Activated CD8-positive, alpha-beta memory T cell treated with anti-CD3 and anti-CD28 coated beads, Interleukin-2, amount 50 U/mL, for 4 hours (primary cell): Measurements from ENCODE around the gene CERK.
"Not testable (repeated sequence)": the region's sequence is repeated elsewhere in the genome, so short reads cannot be mapped to it uniquely, and the experiment has no call there.

ENCODE experiments used
- DNase-seq: peaks from one replicate; pipeline ENCODE4 v3.0.0-alpha.2; 2020

CERK gene

DNA sequence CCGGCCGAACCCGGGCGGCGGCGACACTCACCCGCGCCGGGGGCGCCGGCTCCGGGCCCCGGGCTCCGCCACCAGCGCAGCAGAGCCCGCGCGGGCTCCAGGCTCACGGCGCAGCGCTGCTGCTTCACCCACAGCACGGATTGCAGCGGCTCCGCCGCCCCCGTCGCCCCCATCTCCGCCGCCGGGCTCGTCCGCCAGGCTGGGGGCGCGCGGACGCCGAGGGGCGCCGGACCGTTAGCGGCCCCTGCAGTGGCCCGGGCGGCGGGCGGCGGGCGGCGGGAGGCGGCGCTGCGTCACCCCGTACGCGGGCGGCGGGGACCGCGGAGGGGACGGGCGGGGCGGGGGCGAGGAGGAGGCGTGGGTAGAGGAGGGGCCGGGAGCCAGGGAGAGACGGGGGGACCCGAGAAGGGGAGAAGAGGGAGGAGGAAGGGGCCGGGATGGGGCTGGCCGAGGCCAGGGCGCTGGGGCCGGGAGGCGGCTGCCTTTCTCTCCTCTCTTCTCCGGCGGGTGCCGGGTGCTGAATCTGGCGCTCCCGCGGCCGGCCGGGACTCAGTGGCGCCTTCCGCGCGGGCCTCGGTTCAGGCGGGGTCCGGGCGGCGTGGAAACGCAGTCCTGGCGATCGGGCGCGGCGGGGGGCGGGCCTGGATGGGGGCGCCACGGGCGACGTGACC lies at the start of gene CERK:
Gene CERK (minus strand): TSS at position 277 of the 671 bp plus-strand sequence. CDS start 104 bp downstream, at position 173.
- DNase-seq: peak; percentile 76

DNA sequence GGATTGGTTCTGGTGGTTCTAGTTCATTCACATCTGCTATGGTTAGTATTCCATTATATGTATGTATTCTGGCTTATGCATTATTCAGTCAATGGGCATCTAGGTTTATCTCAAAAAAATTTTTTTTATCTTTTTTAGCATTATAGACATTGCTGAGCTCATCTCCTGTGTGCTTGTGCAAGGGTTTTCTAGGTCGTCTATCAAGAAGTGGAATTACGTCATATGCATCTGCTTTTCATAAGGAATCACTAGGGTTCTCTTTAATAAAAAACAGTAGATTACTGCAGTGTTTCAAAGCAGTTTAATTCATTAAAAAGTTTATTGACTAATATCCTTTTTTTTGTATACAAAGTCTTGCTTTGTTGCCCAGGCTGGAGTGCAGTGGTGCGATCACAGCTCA lies 45.7 kb upstream of the CERK start:
- no peak for DNase-seq

- DNase-seq: not testable (repeated sequence)
These were observed 44.1 kb upstream of the CERK start for GRCh38 chr22:46782200-46782599.

DNA sequence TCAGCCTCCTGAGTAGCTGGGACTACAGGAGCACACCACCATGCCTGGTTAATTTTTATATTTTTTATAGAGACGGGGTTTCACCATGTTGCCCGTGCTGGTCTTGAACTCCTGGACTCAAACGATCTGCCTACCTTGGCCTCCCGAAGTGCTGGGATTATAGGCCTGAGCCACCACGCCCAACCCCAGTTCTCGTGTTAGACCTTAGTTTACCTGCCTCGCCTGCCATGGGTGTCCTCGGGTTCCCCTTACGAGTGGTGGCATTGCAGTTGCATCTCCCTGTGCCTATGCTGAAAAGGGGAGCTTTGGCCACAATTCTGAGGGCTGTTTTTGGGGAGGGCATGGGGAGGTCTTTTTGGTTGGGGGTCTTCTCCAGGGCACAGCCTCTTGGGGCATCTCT lies 43.2 kb upstream of the CERK start:
- no peak for DNase-seq

GRCh38 chr22:46780453-46780852 lies 42.4 kb upstream of the CERK start:
- DNase-seq: no peak

DNA sequence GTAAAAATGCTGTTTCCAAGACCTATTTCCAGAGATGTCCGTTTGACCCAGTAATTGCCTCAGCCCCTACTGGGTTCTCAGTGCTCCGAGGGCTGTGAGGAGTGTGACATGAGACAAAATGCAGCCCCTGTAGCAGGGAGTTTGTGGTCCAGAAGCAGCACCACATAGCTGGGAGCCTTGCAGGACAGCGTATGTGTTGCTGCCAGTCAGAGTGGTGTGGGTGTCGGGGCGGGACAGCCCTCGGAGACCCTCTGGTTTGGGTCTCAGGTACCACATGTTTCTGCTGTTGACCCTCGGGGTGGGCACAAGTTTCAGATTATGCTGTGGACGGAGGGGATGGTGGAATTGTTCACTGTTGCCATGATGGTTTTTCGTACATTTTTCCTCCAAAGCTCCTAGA lies 41.6 kb upstream of the CERK start:
- no peak for DNase-seq

DNA sequence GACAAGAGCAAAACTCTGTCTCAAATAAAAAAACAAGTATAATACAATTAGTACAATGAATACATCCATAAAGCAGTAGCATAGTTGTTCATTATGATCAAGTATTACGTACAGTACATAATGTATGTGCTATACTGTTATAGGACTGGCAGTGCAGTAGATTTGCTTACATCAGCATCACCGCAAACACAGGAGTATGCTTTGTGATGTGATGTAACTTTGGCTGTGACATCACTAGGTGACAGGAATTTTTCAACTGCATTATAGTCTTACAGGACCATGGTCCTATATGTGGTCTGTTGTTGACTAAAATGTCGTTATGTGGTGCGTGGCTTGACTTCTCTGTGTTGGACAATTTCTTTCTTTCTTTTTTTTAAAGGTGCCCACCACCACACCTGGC lies 41.0 kb upstream of the CERK start:
- no peak for DNase-seq

DNA sequence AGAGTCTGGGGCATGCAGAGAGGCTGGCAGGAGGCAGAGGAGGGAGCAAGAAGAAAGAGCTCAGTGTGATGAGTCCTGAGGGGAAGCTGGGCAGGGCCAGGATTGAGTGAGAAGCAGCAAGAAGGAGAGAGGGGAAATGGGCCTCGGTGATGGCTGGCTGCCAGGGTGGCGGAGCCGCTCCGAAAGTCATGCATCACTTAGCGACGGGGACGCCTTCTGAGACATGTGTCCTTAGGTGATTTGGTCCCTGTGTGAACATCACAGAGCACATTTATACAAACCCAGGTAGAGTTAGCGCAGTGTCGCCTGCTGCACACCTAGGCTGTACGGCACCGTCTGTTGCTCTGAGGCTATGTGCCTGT lies 39.5 kb upstream of the CERK start:
- DNase-seq: peak; percentile 45

- no peak for DNase-seq
These were observed 39.0 kb upstream of the CERK start for GRCh38 chr22:46776876-46777608.

DNA sequence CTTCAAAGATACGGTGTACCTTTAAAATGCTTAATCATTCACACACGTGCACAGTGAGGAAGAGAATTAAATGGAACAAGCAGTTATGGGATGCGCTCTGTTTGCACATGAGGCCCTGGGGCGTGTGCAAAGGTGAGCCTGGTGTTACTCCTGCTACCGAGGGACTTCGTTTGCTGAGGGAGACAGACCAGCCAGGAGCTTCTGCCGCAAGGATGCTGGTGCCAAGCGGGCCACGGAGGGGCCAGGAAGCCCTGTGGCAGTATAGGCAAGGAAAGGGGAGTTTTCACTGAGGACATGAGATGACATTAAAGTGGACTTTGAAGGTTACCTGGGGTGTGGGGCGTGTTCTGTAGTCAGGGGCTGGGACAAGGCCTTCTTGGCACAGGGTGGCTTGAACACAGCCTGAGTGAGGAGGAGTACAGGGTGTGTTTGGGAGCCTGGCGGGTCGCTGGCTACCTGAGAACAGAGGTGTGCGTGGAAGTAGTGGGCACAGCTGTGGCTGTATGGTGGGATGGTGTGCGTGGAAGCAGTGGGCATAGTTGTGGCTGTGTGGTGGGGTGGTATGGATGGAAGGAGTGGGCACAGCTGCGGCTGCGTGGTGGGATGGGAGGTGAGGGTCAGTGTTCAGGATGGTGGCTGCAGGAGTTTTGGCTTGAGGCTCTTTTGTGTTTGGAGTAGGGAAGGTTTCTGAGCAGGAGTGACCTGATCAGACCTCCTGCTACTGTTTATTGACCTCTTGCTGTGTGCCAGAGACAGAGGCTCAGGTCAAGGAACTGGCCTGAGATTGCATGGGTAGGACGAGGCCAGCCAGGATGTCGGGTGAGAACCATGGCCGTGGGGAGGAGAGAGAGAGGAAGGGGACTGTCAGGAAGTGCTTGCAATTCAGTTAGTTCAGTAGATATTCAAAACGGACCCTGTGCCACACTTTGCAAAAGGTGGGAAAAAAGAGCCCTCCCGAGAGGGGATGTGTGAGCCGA lies 38.1 kb upstream of the CERK start:
- no peak for DNase-seq

DNA sequence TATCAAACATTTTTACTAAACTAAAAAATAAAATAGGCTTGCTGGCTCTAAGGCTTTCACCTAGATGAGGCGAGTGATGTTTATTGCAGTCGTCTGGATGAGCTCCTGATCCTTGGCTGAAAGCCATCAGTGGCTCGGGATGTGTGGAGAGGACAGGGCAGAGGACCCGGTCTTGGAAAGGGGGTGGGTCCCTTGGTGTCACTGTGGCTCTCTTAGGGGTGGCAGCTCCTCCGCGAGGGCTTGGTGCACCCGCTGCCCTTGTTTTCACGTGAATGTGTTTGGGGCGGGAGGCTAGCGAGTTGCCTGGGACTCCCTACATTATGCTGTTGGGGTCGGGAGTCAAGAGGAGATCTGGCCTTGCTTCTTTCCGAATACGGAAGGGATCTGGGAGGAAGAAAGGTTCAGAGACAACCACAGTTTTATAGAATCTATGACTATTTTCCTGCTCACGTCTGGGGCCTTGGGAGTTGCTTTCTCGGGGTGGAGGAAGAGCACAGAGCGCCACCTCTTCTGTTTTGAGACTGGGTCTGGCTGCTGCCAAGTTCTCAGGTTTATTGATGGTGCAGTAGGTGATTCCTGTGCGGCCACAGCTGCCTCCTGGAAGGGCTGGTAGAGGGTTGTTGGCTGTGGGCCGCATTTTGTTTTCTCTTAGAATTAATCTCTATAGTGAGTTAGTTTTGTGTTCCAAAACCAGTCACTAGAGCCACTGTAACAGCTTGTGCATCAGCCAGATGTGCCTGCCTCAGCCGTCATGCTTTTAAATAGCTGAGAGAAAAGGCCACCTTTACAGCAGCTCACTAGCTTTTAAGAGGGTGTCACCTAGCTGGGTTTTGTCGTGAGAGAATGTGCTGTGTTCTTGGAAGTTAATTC lies 37.2 kb upstream of the CERK start:
- DNase-seq: no peak

GRCh38 chr22:46774253-46774979 lies 36.4 kb upstream of the CERK start:
- no peak for DNase-seq

GRCh38 chr22:46773076-46773475 lies 35.0 kb upstream of the CERK start:
- DNase-seq: no peak

- no peak for DNase-seq
These were observed 32.7 kb upstream of the CERK start for GRCh38 chr22:46770726-46771125.

- no peak for DNase-seq
These were observed 32.1 kb upstream of the CERK start for GRCh38 chr22:46770151-46770641.

DNA sequence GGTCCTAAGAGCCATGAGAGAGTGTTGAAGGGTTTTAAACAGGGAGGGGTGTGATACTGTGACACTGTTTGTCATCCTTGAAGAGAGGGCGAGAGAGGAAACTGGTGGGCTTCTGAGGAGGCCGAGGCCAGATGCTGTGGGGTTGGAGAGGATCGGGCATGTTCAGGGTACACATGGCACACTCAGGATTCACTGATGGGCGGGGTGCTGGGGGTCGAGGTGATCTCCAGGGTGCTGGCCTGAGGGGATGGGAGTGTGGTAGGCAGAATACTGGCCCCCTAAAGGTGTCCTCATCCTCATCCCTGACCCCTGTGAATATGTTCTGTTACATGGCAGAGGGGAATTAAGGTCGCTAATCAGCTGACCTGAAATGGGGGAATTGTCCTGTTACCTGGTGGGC lies 31.7 kb upstream of the CERK start:
- DNase-seq: no peak

DNA sequence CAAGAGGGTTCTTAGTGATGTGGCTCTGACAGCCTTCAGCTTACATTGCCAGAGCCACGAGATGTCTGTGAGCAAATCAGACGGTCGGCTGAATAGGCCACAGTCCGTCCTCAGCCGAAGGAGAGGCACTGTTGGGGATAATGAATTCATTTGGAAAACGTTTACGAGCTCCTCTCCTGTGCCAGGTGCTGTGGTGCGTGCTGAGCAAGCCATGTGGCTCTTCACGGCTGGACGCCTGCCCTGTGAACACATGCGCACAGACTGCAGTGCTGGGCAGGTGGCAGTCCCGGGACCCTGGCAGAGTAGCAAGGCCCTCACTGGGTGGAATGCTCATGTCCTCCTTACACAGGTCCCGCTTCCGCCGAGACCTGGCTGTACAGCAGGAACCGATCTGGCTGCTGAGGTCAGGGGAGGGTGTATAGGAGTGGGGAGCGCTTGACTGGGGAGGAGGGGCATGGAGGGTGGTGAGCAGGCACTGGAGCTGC lies 31.2 kb upstream of the CERK start:
- DNase-seq: no peak

GRCh38 chr22:46767249-46767985 lies 29.4 kb upstream of the CERK start:
- DNase-seq: no peak

DNA sequence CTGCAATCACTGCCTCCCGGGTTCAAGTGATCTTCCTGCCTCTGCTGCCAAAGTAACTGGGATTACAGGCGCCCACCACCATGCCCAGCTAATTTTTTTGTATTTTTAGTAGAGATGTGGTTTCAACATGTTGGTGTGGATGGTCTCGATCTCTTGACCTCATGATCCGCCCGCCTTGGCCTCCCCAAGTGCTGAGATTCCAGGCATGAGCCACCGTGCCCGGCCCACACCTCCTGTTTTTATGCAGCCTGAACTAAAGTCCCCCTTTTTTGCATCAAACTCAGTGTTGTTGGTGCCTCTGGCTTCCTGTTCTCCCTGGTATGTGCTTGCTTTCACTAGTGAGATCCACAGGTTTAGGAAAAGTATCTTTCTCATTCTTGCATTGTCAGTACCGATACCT lies 28.6 kb upstream of the CERK start:
- DNase-seq: no peak

- DNase-seq: no peak
These were observed 26.9 kb upstream of the CERK start for GRCh38 chr22:46764779-46765485.
